PC-9 (cell line): ENCODE results near the gene UPB1. TPM values are rescaled to one million over a fixed set of nuclear protein-coding genes. Genes with fewer than 3 reads are reported as not detected.
A peak's percentile ranks its signal among the peaks of the same experiment; 100 is the strongest.

Experiments used
- BruUV-seq: library from RNA; stranded (reverse); fragments of 400-500 nt; replicated peaks from 2 replicates; lab custom pipeline; 2021; lab: Mats Ljungman, UMichigan
- CTCF ChIA-PET: fragments of 300-600 bp; sonication (Branson Sonifier 250); formaldehyde crosslinking; loops from one replicate; lab custom pipeline; 2022; ENCODE audit warnings: antibody characterized with exemption; lab: Charles Lee
- POLR2A ChIA-PET: fragments of 300-600 bp; sonication (Branson Sonifier 250); formaldehyde crosslinking; loops from one replicate; lab custom pipeline; 2022; ENCODE audit warnings: antibody characterized with exemption; ENCODE audit not compliant: unreplicated experiment; lab: Charles Lee
- DNase-seq, 2 experiments: peaks; one replicate each; pipeline versions ENCODE4 v3.0.0 to v3.0.0-alpha.2; 2015 to 2022; ENCODE audit warnings: mixed read lengths in 1 of 2
- H2AFZ ChIP-seq: fragments of 200-600 bp; sonication (generic); 2 replicates; pipeline ENCODE4 v1.8.1; 2017; ENCODE audit warnings: antibody characterized with exemption
- H3F3A ChIP-seq: fragments of 200-600 bp; sonication (generic); 2 replicates; pipeline ENCODE4 v1.8.1; 2017; ENCODE audit warnings: antibody characterized with exemption, mild to moderate bottlenecking, low read depth; ENCODE audit not compliant: insufficient read depth
- H3K27ac ChIP-seq: fragments of 200-600 bp; sonication (generic); 2 replicates; pipeline ENCODE4 v1.6.1; 2016; ENCODE audit warnings: mixed run types
- H3K27me3 ChIP-seq: fragments of 200-600 bp; sonication (generic); 2 replicates; pipeline ENCODE4 v1.6.1; 2016; ENCODE audit warnings: low read depth, mixed run types; ENCODE audit not compliant: insufficient read depth
- H3K36me3 ChIP-seq: fragments of 200-600 bp; sonication (generic); 2 replicates; pipeline ENCODE4 v1.6.1; 2016; ENCODE audit warnings: low read depth, mixed run types
- H3K4me1 ChIP-seq: fragments of 200-600 bp; sonication (generic); replicated peaks from 2 replicates; pipeline ENCODE4 v1.6.1; 2016; ENCODE audit warnings: mixed run types; ENCODE audit not compliant: insufficient read depth
- H3K4me2 ChIP-seq: fragments of 200-600 bp; sonication (generic); 2 replicates; pipeline ENCODE4 v1.6.1; 2017; ENCODE audit warnings: mixed run types
- H3K4me3 ChIP-seq: fragments of 200-600 bp; sonication (generic); 2 replicates; pipeline ENCODE4 v1.6.1; 2016; ENCODE audit warnings: mixed run types
- H3K79me2 ChIP-seq: fragments of 200-600 bp; sonication (generic); 2 replicates; pipeline ENCODE4 v1.6.1; 2017; ENCODE audit warnings: low read depth, mixed run types
- H3K9me2 ChIP-seq: fragments of 200-600 bp; sonication (generic); 2 replicates; pipeline ENCODE4 v1.8.1; 2017; ENCODE audit warnings: mild to moderate bottlenecking; ENCODE audit not compliant: insufficient read depth
- H3K9me3 ChIP-seq: fragments of 200-600 bp; sonication (generic); 2 replicates; pipeline ENCODE4 v1.8.1; 2016; ENCODE audit warnings: low read depth; ENCODE audit not compliant: insufficient read depth
- H4K20me1 ChIP-seq: fragments of 200-600 bp; sonication (generic); 2 replicates; pipeline ENCODE4 v1.8.1; 2017; ENCODE audit not compliant: insufficient read depth
- EZH2 ChIP-seq: fragments of 200-600 bp; sonication (generic); IDR thresholded peaks from 2 replicates; pipeline ENCODE4 v1.8.0; 2017; ENCODE audit warnings: antibody characterized with exemption, low read depth
- intact Hi-C: fragments of 100-400 bp; cut with micrococcal nuclease; formaldehyde crosslinking; loops from one replicate; pipeline ENCODE4 v1.10.0; 2022; ENCODE audit not compliant: unreplicated experiment
- total RNA-seq: library from RNA; stranded (reverse); gene quantifications from 2 replicates; pipeline ENCODE4 v1.2.3, GENCODE V29; 2021
- TF ChIP-seq, protein P1 (sequence below): fragments of 200-600 bp; sonication (generic); conservative IDR thresholded peaks from 2 replicates; pipeline ENCODE4 v1.6.1; 2017; ENCODE audit warnings: mixed run types, antibody characterized with exemption, mild to moderate bottlenecking, moderate library complexity

The UPB1 gene
- total RNA-seq, 1 experiment from 2014 or later = 0.17 TPM

DNA sequence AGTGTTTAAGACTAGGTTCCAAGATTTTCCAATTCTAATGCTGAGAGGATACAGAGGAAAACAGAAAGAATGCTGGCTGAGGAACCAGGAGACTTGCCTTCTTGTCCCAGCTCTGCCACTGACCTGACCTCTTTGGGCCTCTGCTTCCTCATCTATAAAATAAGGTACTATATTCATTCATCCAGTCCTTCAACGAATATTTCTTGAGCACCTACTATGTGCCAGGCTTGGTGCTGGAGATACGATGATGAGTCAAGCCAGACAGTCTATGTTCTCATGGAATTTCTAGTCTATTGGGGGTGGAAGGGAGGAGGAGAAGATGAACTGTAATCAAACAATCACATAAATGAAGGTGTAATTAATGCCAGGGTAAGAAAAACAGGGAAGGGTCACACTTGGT is 27.8 kb upstream of the UPB1 start:
- H3K4me1 ChIP-seq = peaks cover 36% of the 10 kb centered on the region
- intact Hi-C loops = loop anchor here (1.0 kb wide), 1 partner anchor 19 kb away; no protein-coding TSS in a partner anchor
- peaks cover 20% of the 10 kb centered on the region for H3F3A ChIP-seq
- no peaks in the 10 kb centered on the region for H3K36me3 ChIP-seq
- H4K20me1 ChIP-seq = no peaks in the 10 kb centered on the region
- no peak for DNase-seq
- no TSS peak for BruUV-seq
- no peak for TF ChIP-seq EZH2
- TF ChIP-seq, protein P1, sequence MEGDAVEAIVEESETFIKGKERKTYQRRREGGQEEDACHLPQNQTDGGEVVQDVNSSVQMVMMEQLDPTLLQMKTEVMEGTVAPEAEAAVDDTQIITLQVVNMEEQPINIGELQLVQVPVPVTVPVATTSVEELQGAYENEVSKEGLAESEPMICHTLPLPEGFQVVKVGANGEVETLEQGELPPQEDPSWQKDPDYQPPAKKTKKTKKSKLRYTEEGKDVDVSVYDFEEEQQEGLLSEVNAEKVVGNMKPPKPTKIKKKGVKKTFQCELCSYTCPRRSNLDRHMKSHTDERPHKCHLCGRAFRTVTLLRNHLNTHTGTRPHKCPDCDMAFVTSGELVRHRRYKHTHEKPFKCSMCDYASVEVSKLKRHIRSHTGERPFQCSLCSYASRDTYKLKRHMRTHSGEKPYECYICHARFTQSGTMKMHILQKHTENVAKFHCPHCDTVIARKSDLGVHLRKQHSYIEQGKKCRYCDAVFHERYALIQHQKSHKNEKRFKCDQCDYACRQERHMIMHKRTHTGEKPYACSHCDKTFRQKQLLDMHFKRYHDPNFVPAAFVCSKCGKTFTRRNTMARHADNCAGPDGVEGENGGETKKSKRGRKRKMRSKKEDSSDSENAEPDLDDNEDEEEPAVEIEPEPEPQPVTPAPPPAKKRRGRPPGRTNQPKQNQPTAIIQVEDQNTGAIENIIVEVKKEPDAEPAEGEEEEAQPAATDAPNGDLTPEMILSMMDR = no peak
- no peaks in the 10 kb centered on the region for H3K79me2 ChIP-seq
- H3K4me2 ChIP-seq = peak overlapping the region; percentile 56
- no peaks in the 10 kb centered on the region for H3K9me3 ChIP-seq
- ChIA-PET POLR2A (no interaction called here), CTCF (no interaction called here)
- no peaks in the 10 kb centered on the region for H3K27me3 ChIP-seq
- H3K9me2 ChIP-seq = no peaks in the 10 kb centered on the region
- no peak overlapping the region for H2AFZ ChIP-seq
- no peak overlapping the region for H3K4me3 ChIP-seq
- peak overlapping the region; percentile 59; the same call in 1 of the 2 replicates for H3K27ac ChIP-seq

DNA sequence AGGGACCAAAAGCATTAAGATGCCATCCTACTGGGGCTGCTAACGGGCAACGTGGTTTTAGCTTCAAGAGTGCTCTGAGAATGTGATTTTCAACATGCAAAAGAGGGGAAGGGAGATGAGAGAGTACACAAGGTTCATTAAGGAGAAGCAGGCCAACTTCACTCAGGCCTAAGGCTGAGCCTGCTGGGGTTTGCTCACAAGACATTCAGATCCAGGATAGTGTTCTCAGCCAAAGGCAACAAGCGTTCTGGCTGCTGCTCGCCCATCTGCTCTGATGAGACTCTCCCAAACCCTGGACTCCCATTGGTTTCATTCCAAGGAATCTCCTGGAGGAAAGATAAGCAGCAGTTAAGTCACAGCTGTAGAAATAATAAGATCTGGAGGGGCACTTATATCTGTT is 23.6 kb upstream of the UPB1 start:
- BruUV-seq = no TSS peak
- intact Hi-C loops = no loop called here
- no peaks in the 10 kb centered on the region for H3K9me2 ChIP-seq
- no peaks in the 10 kb centered on the region for H4K20me1 ChIP-seq
- H3K36me3 ChIP-seq = no peaks in the 10 kb centered on the region
- no peak overlapping the region for H3K4me3 ChIP-seq
- CTCF ChIA-PET = no interaction called here
- no peak overlapping the region for H3K4me2 ChIP-seq
- peaks cover 33% of the 10 kb centered on the region for H3F3A ChIP-seq
- no peak for DNase-seq
- H2AFZ ChIP-seq = no peak overlapping the region
- H3K79me2 ChIP-seq = no peaks in the 10 kb centered on the region
- POLR2A ChIA-PET = no interaction called here
- H3K27ac ChIP-seq = no peak overlapping the region
- no peak for TF ChIP-seq EZH2
- TF ChIP-seq, protein P1 = no peak
- no peaks in the 10 kb centered on the region for H3K9me3 ChIP-seq
- H3K27me3 ChIP-seq = no peaks in the 10 kb centered on the region
- peaks cover 39% of the 10 kb centered on the region for H3K4me1 ChIP-seq

DNA sequence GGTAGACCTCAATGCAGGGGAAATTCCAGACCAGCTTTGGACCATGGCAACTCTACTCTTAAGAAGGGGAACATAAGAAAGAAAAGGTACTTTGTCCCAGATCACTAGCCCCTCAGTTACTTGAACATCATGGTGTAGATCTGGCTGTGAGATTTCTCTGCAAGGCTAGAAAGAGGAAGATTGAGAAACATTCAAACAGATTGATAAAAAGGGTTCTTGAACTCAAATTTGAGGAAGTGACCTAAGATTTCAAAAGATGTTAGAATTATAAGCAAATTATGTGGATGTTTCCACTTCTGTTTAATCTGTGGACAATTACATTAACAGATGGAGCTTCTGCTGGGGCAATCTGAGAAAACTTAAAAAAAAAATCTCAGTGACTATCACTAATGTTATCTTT is 21.8 kb upstream of the UPB1 start:
- no peak for DNase-seq
- intact Hi-C loops = no loop called here
- Histone ChIP-seq H3K4me1 (peaks cover 25% of the 10 kb centered on the region), H3K9me3 (no peaks in the 10 kb centered on the region), H3K27me3 (no peaks in the 10 kb centered on the region), H3K27ac (peak overlapping the region; percentile 87), H3F3A (peaks cover 18% of the 10 kb centered on the region), H3K9me2 (no peaks in the 10 kb centered on the region), H3K79me2 (no peaks in the 10 kb centered on the region), H3K4me2 (no peak overlapping the region), H4K20me1 (no peaks in the 10 kb centered on the region), H3K36me3 (no peaks in the 10 kb centered on the region), H2AFZ (no peak overlapping the region), H3K4me3 (no peak overlapping the region)
- POLR2A ChIA-PET = no interaction called here
- BruUV-seq = no TSS peak
- CTCF ChIA-PET = no interaction called here
- TF ChIP-seq, protein P1 = no peak
- no peak for TF ChIP-seq EZH2
